Ishikawa (cell line): Measurements from ENCODE around the gene CACNG5.

Experiments used
- CEBPB ChIP-seq: IDR thresholded peaks from 2 replicates; pipeline ENCODE4 v1.6.1; 2012
- CREB1 ChIP-seq: IDR thresholded peaks from 2 replicates; pipeline ENCODE4 v1.6.1; 2012; ENCODE audit warnings: low read depth
- EGR1 ChIP-seq: IDR thresholded peaks from 2 replicates; pipeline ENCODE4 v1.6.1; 2012
- EP300 ChIP-seq: IDR thresholded peaks from 2 replicates; pipeline ENCODE4 v1.6.1; 2012; ENCODE audit warnings: borderline replicate concordance
- FOXM1 ChIP-seq: IDR thresholded peaks from 2 replicates; pipeline ENCODE4 v1.6.1; 2012; ENCODE audit warnings: low read depth, borderline replicate concordance
- MAX ChIP-seq: IDR thresholded peaks from 2 replicates; pipeline ENCODE4 v1.6.1; 2012
- NFIC ChIP-seq: IDR thresholded peaks from 2 replicates; pipeline ENCODE4 v1.6.1; 2012
- RAD21 ChIP-seq: IDR thresholded peaks from 2 replicates; pipeline ENCODE4 v1.6.1; 2012; ENCODE audit warnings: low read depth
- REST ChIP-seq: IDR thresholded peaks from 2 replicates; pipeline ENCODE4 v1.6.1; 2012; ENCODE audit warnings: low read depth, mild to moderate bottlenecking
- TAF1 ChIP-seq: IDR thresholded peaks from 2 replicates; pipeline ENCODE4 v1.6.1; 2012; ENCODE audit warnings: low read depth, mild to moderate bottlenecking
- TCF12 ChIP-seq: IDR thresholded peaks from 2 replicates; pipeline ENCODE4 v1.6.1; 2012; ENCODE audit warnings: low read depth
- TEAD4 ChIP-seq: IDR thresholded peaks from 2 replicates; pipeline ENCODE4 v1.6.1; 2012
- USF1 ChIP-seq: IDR thresholded peaks from 2 replicates; pipeline ENCODE4 v1.6.1; 2012
- YY1 ChIP-seq: IDR thresholded peaks from 2 replicates; pipeline ENCODE4 v1.6.1; 2012; ENCODE audit warnings: low read depth
- ZBTB7A ChIP-seq: IDR thresholded peaks from 2 replicates; pipeline ENCODE4 v1.6.1; 2012; ENCODE audit warnings: low read depth

CACNG5 gene

GRCh38 chr17:66929591-66929990, 94.7 kb downstream of the CACNG5 start:
- no peak for TF ChIP-seq CEBPB
- TF ChIP-seq ZBTB7A: no peak
- TF ChIP-seq EP300: no peak
- TF ChIP-seq USF1: no peak
- TF ChIP-seq RAD21: no peak
- no peak for TF ChIP-seq EGR1
- TF ChIP-seq NFIC: no peak
- no peak for TF ChIP-seq FOXM1
- no peak for TF ChIP-seq TAF1

GRCh38 chr17:66930933-66931332, 96.0 kb downstream of the CACNG5 start:
- no peak for TF ChIP-seq NFIC
- TF ChIP-seq USF1: peak; percentile 95
- peak; percentile 78 for TF ChIP-seq CEBPB
- TF ChIP-seq EP300: no peak

- TF ChIP-seq TEAD4 (no peak), EGR1 (no peak), CREB1 (no peak), EP300 (no peak), NFIC (no peak), USF1 (no peak), FOXM1 (no peak), YY1 (no peak), TCF12 (no peak), ZBTB7A (no peak), TAF1 (no peak), REST (no peak), MAX (no peak), CEBPB (no peak), RAD21 (no peak)
Observed at GRCh38 chr17:66932311-66932710, 97.4 kb downstream of the CACNG5 start.

GRCh38 chr17:66934040-66934439, 99.1 kb downstream of the CACNG5 start:
- TF ChIP-seq CREB1 (no peak), TAF1 (no peak), RAD21 (no peak), REST (no peak), CEBPB (no peak), EP300 (no peak), TCF12 (no peak), NFIC (no peak), USF1 (no peak), ZBTB7A (no peak), EGR1 (no peak), MAX (no peak), FOXM1 (no peak), TEAD4 (no peak), YY1 (no peak)
